Activated naive CD8-positive, alpha-beta T cell treated with anti-CD3 and anti-CD28 coated beads, Interleukin-2, amount 50 U/mL, for 24 hours (primary cell): Measurements from ENCODE around the gene C18orf63.

Source experiments
- ATAC-seq: fragments of 150-1000 bp; cut with Tn5 transposase; one replicate; pipeline ENCODE4 v1.10.0; 2021
- DNase-seq: peaks from one replicate; pipeline ENCODE4 v3.0.0; 2021
- H3K27ac Mint-ChIP-seq: one replicate; pipeline ENCODE4 v1.8.0; 2021; ENCODE audit warnings: mild to moderate bottlenecking, mixed read lengths
- H3K27me3 Mint-ChIP-seq: one replicate; pipeline ENCODE4 v1.8.0; 2021; ENCODE audit warnings: mixed read lengths
- H3K36me3 Mint-ChIP-seq: one replicate; pipeline ENCODE4 v1.8.0; 2021; ENCODE audit warnings: low read depth, mixed read lengths
- H3K4me1 Mint-ChIP-seq: one replicate; pipeline ENCODE4 v1.8.0; 2021; ENCODE audit warnings: mixed read lengths
- H3K4me3 Mint-ChIP-seq: one replicate; pipeline ENCODE4 v1.8.0; 2021; ENCODE audit warnings: mild to moderate bottlenecking, moderate library complexity, mixed read lengths
- H3K9me3 Mint-ChIP-seq: one replicate; pipeline ENCODE4 v1.8.0; 2021; ENCODE audit warnings: mixed read lengths

The C18orf63 gene

GRCh38 chr18:74331404-74331803 lies 15.8 kb downstream of the C18orf63 start:
- H3K27ac Mint-ChIP-seq, result no peak overlapping the region
- peaks cover 4% of the 10 kb centered on the region for H3K9me3 Mint-ChIP-seq
- no peaks in the 10 kb centered on the region for H3K27me3 Mint-ChIP-seq
- H3K36me3 Mint-ChIP-seq, result no peaks in the 10 kb centered on the region
- no peak overlapping the region for H3K4me3 Mint-ChIP-seq
- DNase-seq (no peak), ATAC-seq (no peak)
- peaks cover 1% of the 10 kb centered on the region for H3K4me1 Mint-ChIP-seq

GRCh38 chr18:74333091-74333490 lies 17.5 kb downstream of the C18orf63 start:
- Mint-ChIP-seq H3K4me1 (peaks cover 1% of the 10 kb centered on the region), H3K27me3 (peaks cover 2% of the 10 kb centered on the region), H3K27ac (no peak overlapping the region), H3K9me3 (peaks cover 4% of the 10 kb centered on the region), H3K36me3 (no peaks in the 10 kb centered on the region), H3K4me3 (no peak overlapping the region)
- ATAC-seq (no peak), DNase-seq (no peak)

- ATAC-seq, result no peak
- no peak overlapping the region for H3K4me3 Mint-ChIP-seq
- peaks cover 2% of the 10 kb centered on the region for H3K27me3 Mint-ChIP-seq
- H3K9me3 Mint-ChIP-seq, result peaks cover 4% of the 10 kb centered on the region
- H3K27ac Mint-ChIP-seq, result no peak overlapping the region
- peaks cover 1% of the 10 kb centered on the region for H3K4me1 Mint-ChIP-seq
- H3K36me3 Mint-ChIP-seq, result no peaks in the 10 kb centered on the region
- no peak for DNase-seq
Observed at GRCh38 chr18:74334242-74334893, 18.7 kb downstream of the C18orf63 start.

GRCh38 chr18:74336656-74337055 lies 21.0 kb downstream of the C18orf63 start:
- Mint-ChIP-seq H3K4me1 (peaks cover 1% of the 10 kb centered on the region), H3K36me3 (no peaks in the 10 kb centered on the region), H3K4me3 (no peak overlapping the region), H3K9me3 (peaks cover 4% of the 10 kb centered on the region), H3K27ac (no peak overlapping the region), H3K27me3 (peaks cover 5% of the 10 kb centered on the region)
- DNase-seq (no peak), ATAC-seq (no peak)

GRCh38 chr18:74337155-74337911 lies 21.7 kb downstream of the C18orf63 start:
- Mint-ChIP-seq H3K4me3 (no peak overlapping the region), H3K4me1 (peaks cover 1% of the 10 kb centered on the region)

GRCh38 chr18:74337912-74338309 lies 22.3 kb downstream of the C18orf63 start:
- H3K27ac Mint-ChIP-seq, result no peak overlapping the region
- peaks cover 1% of the 10 kb centered on the region for H3K4me1 Mint-ChIP-seq
- H3K9me3 Mint-ChIP-seq, result peaks cover under 1% of the 10 kb centered on the region
- no peak for DNase-seq
- ATAC-seq, result no peak
- H3K4me3 Mint-ChIP-seq, result no peak overlapping the region
- peaks cover 8% of the 10 kb centered on the region for H3K27me3 Mint-ChIP-seq
- H3K36me3 Mint-ChIP-seq, result no peaks in the 10 kb centered on the region

More at GRCh38 chr18:74337155-74337911, 21.7 kb downstream of the C18orf63 start:
- ATAC-seq (no peak), DNase-seq (no peak)
- Mint-ChIP-seq H3K9me3 (peaks cover 4% of the 10 kb centered on the region), H3K27ac (no peak overlapping the region), H3K27me3 (peaks cover 7% of the 10 kb centered on the region), H3K36me3 (no peaks in the 10 kb centered on the region)

- no peaks in the 10 kb centered on the region for H3K9me3 Mint-ChIP-seq
- H3K27me3 Mint-ChIP-seq, result peaks cover 6% of the 10 kb centered on the region
- no peak overlapping the region for H3K27ac Mint-ChIP-seq
- ATAC-seq (no peak), DNase-seq (no peak)
- H3K4me1 Mint-ChIP-seq, result no peaks in the 10 kb centered on the region
- H3K36me3 Mint-ChIP-seq, result no peaks in the 10 kb centered on the region
- H3K4me3 Mint-ChIP-seq, result no peak overlapping the region
Observed at GRCh38 chr18:74342416-74343043, 26.9 kb downstream of the C18orf63 start.

GRCh38 chr18:74346206-74346605 lies 30.6 kb downstream of the C18orf63 start:
- DNase-seq (no peak), ATAC-seq (no peak)
- Mint-ChIP-seq H3K27me3 (peaks cover 2% of the 10 kb centered on the region), H3K9me3 (no peaks in the 10 kb centered on the region), H3K36me3 (no peaks in the 10 kb centered on the region), H3K4me3 (no peak overlapping the region), H3K27ac (no peak overlapping the region), H3K4me1 (no peaks in the 10 kb centered on the region)

- no peaks in the 10 kb centered on the region for H3K36me3 Mint-ChIP-seq
- H3K9me3 Mint-ChIP-seq, result no peaks in the 10 kb centered on the region
- no peak overlapping the region for H3K4me3 Mint-ChIP-seq
- ATAC-seq (no peak), DNase-seq (no peak)
- no peaks in the 10 kb centered on the region for H3K27me3 Mint-ChIP-seq
- no peak overlapping the region for H3K27ac Mint-ChIP-seq
- no peaks in the 10 kb centered on the region for H3K4me1 Mint-ChIP-seq
Observed at GRCh38 chr18:74348581-74348980, 32.9 kb downstream of the C18orf63 start.

GRCh38 chr18:74351354-74351753 lies 35.7 kb downstream of the C18orf63 start:
- no peaks in the 10 kb centered on the region for H3K4me1 Mint-ChIP-seq
- H3K36me3 Mint-ChIP-seq, result no peaks in the 10 kb centered on the region
- H3K4me3 Mint-ChIP-seq, result no peak overlapping the region
- ATAC-seq, result no peak
- no peaks in the 10 kb centered on the region for H3K27me3 Mint-ChIP-seq
- no peak for DNase-seq
- no peaks in the 10 kb centered on the region for H3K9me3 Mint-ChIP-seq
- H3K27ac Mint-ChIP-seq, result no peak overlapping the region

- Mint-ChIP-seq H3K36me3 (no peaks in the 10 kb centered on the region), H3K27ac (no peak overlapping the region), H3K4me3 (no peak overlapping the region), H3K4me1 (peaks cover 7% of the 10 kb centered on the region), H3K27me3 (no peaks in the 10 kb centered on the region), H3K9me3 (no peaks in the 10 kb centered on the region)
- DNase-seq, result peak; percentile 36
- peak; percentile 65 for ATAC-seq
Observed at GRCh38 chr18:74353169-74353775, 37.6 kb downstream of the C18orf63 start.

- Mint-ChIP-seq H3K27me3 (no peaks in the 10 kb centered on the region), H3K4me1 (peaks cover 7% of the 10 kb centered on the region), H3K4me3 (no peak overlapping the region), H3K36me3 (no peaks in the 10 kb centered on the region), H3K27ac (no peak overlapping the region), H3K9me3 (no peaks in the 10 kb centered on the region)
- DNase-seq, result no peak
- ATAC-seq, result no peak
Observed at GRCh38 chr18:74356959-74357358, 41.3 kb downstream of the C18orf63 start.

- DNase-seq, result no peak
- no peaks in the 10 kb centered on the region for H3K36me3 Mint-ChIP-seq
- no peak overlapping the region for H3K4me3 Mint-ChIP-seq
- H3K27me3 Mint-ChIP-seq, result no peaks in the 10 kb centered on the region
- no peak for ATAC-seq
- peaks cover 7% of the 10 kb centered on the region for H3K4me1 Mint-ChIP-seq
- H3K9me3 Mint-ChIP-seq, result no peaks in the 10 kb centered on the region
- no peak overlapping the region for H3K27ac Mint-ChIP-seq
Observed at GRCh38 chr18:74360852-74361655, 45.4 kb downstream of the C18orf63 start.

GRCh38 chr18:74367905-74368304 lies 52.3 kb downstream of the C18orf63 start:
- H3K9me3 Mint-ChIP-seq, result no peaks in the 10 kb centered on the region
- peaks cover 6% of the 10 kb centered on the region for H3K27me3 Mint-ChIP-seq
- H3K4me3 Mint-ChIP-seq, result no peak overlapping the region
- DNase-seq (no peak), ATAC-seq (no peak)
- H3K36me3 Mint-ChIP-seq, result no peaks in the 10 kb centered on the region
- H3K27ac Mint-ChIP-seq, result no peak overlapping the region
- H3K4me1 Mint-ChIP-seq, result peaks cover 39% of the 10 kb centered on the region
